Esophagus (tissue), 2 donors: ENCODE data around the gene TTLL1. TPM values are rescaled to one million over a fixed set of nuclear protein-coding genes. Genes with fewer than 3 reads are reported as not detected.
"Not testable (repeated sequence)": the region's sequence is repeated elsewhere in the genome, so short reads cannot be mapped to it uniquely, and the experiment has no call there.

Experiments used
- H3K27ac ChIP-seq, 2 donors: one replicate each; pipeline ENCODE4 v1.5.1; 2013; ENCODE audit warnings: low read depth in 2 of 2, mild to moderate bottlenecking in 2 of 2, inconsistent platforms in 1 of 2, low read length in 1 of 2, moderate library complexity in 1 of 2
- H3K27me3 ChIP-seq, 2 donors: one replicate each; pipeline ENCODE4 v1.6.1; 2013; ENCODE audit warnings: low read length in 2 of 2, control low read depth in 1 of 2, mild to moderate bottlenecking in 1 of 2; ENCODE audit not compliant: insufficient read depth in 2 of 2, control insufficient read depth in 1 of 2
- H3K36me3 ChIP-seq, 2 donors: one replicate each; pipeline ENCODE4 v1.6.1; 2013; ENCODE audit warnings: low read length in 1 of 2; ENCODE audit not compliant: control insufficient read depth in 2 of 2, insufficient read depth in 2 of 2
- H3K4me1 ChIP-seq, 2 donors: one replicate each; pipeline ENCODE4 v1.6.1; 2013; ENCODE audit warnings: low read length in 1 of 2; ENCODE audit not compliant: control insufficient read depth in 2 of 2, insufficient read depth in 2 of 2
- H3K4me3 ChIP-seq, 2 donors: one replicate each; pipeline ENCODE4 v1.5.1; 2013; ENCODE audit warnings: low read length in 2 of 2, mild to moderate bottlenecking in 2 of 2, low read depth in 1 of 2, moderate library complexity in 1 of 2
- H3K9me3 ChIP-seq, 2 donors: one replicate each; pipeline ENCODE4 v1.6.1; 2013; ENCODE audit warnings: mild to moderate bottlenecking in 2 of 2, low read depth in 1 of 2, low read length in 1 of 2, moderate library complexity in 1 of 2; ENCODE audit not compliant: control insufficient read depth in 2 of 2, insufficient read depth in 1 of 2
- WGBS, 2 donors: extraction: QIAGEN DNeasy Blood & Tissue Kit; methylation state at CpG; one replicate each; pipeline ENCODE4 v1.1.7; 2013; 5-methylcytosine and 5-hydroxymethylcytosine counted together
- polyA plus RNA-seq, 2 donors: library from polyadenylated mRNA; stranded (reverse); fragments of 200-250 nt; gene quantifications; one replicate each; pipeline ENCODE4 v1.2.3, GENCODE V29; 2013
- donor health status: healthy with polysubstance abuse.
- donor health status: Bipolar disorder and iron deficiency.

Gene TTLL1
- polyA plus RNA-seq, 2 donors = 2.2 to 2.4 TPM

DNA sequence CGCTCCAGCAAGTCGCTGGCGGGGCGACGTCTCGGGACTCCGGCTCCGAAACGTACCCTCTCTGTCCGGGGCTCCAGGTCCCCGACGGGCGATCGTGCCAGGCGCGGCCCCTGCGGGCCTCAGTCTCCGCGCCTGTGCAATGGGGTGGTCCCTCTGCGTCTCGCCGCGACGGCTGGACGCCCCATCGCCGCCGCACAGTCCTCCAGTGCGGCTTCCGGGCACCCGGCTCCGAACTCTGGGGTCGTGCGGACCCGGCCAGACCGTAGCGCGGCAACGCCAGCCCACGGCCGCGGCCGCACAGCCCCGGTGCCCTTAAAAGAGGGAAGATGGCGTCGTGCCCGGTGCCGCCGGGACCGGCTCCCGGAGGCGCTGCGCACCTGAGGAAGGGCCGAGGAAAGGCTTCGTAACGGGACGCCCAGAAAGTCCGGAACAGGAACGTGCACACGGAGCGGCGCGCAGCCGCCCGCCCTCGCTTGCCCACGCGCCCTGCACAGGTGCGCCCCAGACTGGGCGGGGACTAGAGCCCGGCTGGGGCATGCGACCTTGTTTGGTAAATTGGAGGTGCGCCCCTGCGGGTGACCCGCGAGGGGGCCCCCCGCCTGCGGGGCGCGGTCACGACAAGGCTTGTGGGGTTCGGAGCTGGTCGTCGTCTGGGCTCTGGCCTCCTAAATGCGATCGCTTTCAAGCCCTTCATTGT lies 21.9 kb upstream of the TTLL1 start:
- 2 to 3% methylated on average over 71 to 86 of the region's 86 CpGs for WGBS, 2 donors
- H3K27ac ChIP-seq = peak overlapping the region in 1 of 2 donors; percentile 53
- peaks cover 0 to 4% of the 10 kb centered on the region in 2 donors for H3K4me1 ChIP-seq
- H3K4me3 ChIP-seq = peak overlapping the region; percentile 59 to 74
- H3K27me3 ChIP-seq = no peaks in the 10 kb centered on the region
- H3K36me3 ChIP-seq = no peaks in the 10 kb centered on the region
- no peaks in the 10 kb centered on the region for H3K9me3 ChIP-seq

DNA sequence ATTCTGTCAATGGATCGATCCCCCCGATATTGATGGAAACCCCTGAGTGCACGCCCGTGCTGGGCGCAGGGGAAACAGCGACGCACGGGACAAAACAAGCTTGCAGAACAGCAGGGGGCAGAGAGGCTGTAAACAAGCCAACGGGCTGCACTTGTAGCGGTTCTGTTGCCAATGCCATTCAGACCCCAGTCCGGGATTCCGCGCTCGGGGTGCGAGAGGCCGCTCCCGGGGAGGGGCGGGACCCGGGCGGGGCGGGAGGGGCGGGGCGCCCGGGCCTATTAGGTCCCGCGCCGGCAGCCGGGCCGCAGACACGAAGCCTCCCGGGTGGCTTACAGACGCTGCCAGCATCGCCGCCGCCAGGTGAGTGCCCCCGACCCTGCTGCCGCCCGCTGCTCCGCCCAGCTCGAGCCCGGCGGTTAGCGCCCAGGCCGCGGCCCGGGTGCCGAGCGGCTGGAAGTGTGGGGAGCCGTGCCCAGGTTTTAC lies 21.3 kb upstream of the TTLL1 start, which contains the start of gene BIK:
Gene BIK (plus strand): TSS at position 307 of the 483 bp plus-strand sequence. CDS start 13,273 bp downstream, outside the sequence.
- peak within 1 kb of the TSS in 1 of 2 donors; percentile 53 for H3K27ac ChIP-seq
- no peaks in the 10 kb centered on the region for H3K36me3 ChIP-seq
- peaks cover 0 to 4% of the 10 kb centered on the region in 2 donors for H3K4me1 ChIP-seq
- no peaks in the 10 kb centered on the region for H3K9me3 ChIP-seq
- peak within 1 kb of the TSS; percentile 59 to 74 for H3K4me3 ChIP-seq
- H3K27me3 ChIP-seq = no peaks in the 10 kb centered on the region
- WGBS, 2 donors = 0 to 1% methylated on average over 26 to 49 of the region's 49 CpGs

DNA sequence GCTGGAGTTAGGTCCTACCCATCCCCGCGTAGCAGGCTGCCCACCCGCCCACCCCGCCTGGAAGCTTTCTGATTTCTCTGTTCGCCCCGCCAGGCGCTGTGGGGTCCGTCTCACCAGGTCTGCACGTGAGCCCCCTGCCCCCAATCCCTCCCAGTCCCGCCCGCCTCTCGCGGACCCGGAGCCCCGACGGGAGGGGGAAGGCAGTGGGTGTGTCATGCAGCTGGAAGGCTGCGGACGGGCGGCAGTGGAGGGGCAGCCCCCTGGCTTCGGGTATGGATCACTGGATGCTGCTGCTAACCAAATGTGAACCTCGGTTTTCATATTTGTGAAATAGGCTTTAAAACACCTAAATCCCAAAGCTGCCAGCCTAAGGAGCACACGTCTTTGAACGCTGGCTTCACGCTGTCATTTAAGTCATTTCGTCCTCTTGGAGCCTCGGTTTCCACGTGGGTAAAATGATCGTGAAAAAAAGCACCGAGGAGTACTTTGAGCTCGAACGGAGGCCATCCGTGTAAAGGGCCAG lies 20.8 kb upstream of the TTLL1 start:
- no peaks in the 10 kb centered on the region for H3K36me3 ChIP-seq
- no peaks in the 10 kb centered on the region for H3K27me3 ChIP-seq
- peak overlapping the region; percentile 9 to 59 for H3K4me3 ChIP-seq
- no peak overlapping the region for H3K27ac ChIP-seq
- peaks cover 0 to 4% of the 10 kb centered on the region in 2 donors for H3K4me1 ChIP-seq
- no peaks in the 10 kb centered on the region for H3K9me3 ChIP-seq
- 10 to 15% methylated on average over 32 of the region's 32 CpGs for WGBS, 2 donors

DNA sequence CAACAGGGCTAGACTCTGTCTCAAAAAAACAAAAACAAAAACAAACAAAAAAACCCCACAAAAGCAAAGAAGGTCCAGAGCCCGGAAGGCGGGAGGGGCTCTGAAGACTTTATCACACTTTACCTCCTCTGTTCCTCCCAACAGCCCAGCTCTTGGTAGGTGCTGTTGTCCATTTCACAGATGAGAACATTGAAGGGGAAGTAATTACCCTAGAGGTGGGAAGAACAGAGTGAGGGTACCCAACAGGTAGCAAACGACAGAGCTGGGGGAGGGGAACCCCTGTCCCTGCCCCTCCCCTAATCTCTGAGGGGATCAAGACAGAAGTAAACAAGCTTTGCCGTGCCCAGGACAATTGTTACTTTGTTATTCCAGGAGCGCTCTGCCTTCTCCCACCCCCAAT lies 20.3 kb upstream of the TTLL1 start:
- Histone ChIP-seq H3K36me3 (no peaks in the 10 kb centered on the region), H3K9me3 (no peaks in the 10 kb centered on the region), H3K4me1 (peaks cover 0 to 4% of the 10 kb centered on the region in 2 donors), H3K27ac (no peak overlapping the region), H3K27me3 (no peaks in the 10 kb centered on the region), H3K4me3 (no peak overlapping the region)
- 44 to 50% methylated on average over 5 of the region's 5 CpGs for WGBS, 2 donors

DNA sequence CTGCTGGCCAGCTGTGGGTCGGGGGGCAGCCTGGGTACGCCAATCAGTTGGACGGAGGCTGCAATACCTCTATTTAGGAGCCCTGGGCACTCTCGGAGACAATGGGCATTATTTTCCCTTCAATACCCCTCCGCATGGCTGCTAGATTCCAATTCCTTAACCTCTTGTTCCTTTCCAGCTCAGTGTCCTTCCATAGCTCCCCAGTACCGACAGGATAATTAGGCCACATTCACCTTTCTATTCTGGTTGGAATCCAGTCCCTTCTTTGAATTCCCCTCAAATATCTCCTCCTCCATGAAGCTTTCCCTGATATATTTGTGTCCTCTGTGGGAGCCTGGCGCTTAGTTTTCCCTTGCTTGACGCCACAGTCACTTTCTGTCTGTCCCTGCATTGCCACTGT lies 17.1 kb upstream of the TTLL1 start:
- no peaks in the 10 kb centered on the region for H3K36me3 ChIP-seq
- H3K27ac ChIP-seq = no peak overlapping the region
- H3K27me3 ChIP-seq = no peaks in the 10 kb centered on the region
- H3K4me1 ChIP-seq = no peaks in the 10 kb centered on the region
- WGBS, 2 donors = 93% methylated on average over 8 of the region's 8 CpGs
- H3K9me3 ChIP-seq = no peaks in the 10 kb centered on the region
- no peak overlapping the region for H3K4me3 ChIP-seq

DNA sequence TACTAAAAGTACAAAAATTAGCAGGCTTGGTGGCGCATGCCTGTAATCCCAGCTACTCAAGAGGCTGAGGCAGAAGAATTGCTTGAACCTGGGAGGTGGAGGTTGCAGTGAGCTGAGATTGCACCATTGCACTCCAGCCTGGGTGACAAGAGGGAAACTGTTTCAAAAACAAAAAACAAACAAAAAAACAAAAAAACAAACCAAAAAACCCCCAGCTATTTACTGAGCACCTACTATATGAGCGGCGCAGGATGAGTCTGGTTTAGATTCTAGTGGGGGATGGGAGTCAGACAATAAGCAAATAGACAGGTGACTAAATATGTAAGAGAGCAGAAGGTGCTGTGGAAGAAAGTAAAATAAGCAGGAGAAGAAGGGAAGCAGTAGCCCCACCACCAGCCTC lies 15.8 kb upstream of the TTLL1 start:
- not testable (repeated sequence) for H3K4me1 ChIP-seq, H3K9me3 ChIP-seq

DNA sequence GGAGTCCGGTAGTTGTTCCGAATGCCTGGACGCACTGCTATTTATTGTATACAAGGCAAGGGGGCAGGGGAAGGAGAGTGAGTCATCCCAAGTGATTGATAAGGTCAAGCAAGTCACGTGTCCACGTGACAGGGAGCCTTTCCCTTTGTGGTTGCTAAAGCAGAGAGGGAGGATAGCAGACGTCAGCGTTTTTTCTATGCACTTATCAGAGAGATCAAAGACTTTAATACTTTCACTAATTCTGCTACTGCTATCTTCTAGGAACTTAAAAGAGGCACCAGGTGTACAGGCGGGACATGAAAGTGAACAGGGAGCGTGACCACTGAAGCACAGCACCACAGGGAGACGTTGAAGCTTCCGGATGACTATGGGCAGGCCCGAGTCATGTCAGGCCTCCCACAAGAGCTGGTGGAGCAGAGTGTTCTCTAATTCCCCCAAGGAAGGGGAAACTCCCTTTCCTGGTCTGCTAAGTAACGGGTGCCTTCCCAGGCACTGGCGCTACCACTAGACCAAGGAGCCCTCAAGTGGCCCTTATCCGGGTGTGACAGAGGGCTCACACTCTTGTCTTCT lies 14.9 kb upstream of the TTLL1 start:
- H3K27ac ChIP-seq, H3K27me3 ChIP-seq, H3K36me3 ChIP-seq, H3K9me3 ChIP-seq, H3K4me1 ChIP-seq, H3K4me3 ChIP-seq: not testable (repeated sequence)
- 51 to 52% methylated on average over 15 of the region's 15 CpGs for WGBS, 2 donors

More for the DNA sequence above, 15.8 kb upstream of the TTLL1 start:
- H3K27ac ChIP-seq, H3K36me3 ChIP-seq, H3K4me3 ChIP-seq, H3K27me3 ChIP-seq: not testable (repeated sequence)
- 99% methylated on average over 3 of the region's 3 CpGs for WGBS, 2 donors

DNA sequence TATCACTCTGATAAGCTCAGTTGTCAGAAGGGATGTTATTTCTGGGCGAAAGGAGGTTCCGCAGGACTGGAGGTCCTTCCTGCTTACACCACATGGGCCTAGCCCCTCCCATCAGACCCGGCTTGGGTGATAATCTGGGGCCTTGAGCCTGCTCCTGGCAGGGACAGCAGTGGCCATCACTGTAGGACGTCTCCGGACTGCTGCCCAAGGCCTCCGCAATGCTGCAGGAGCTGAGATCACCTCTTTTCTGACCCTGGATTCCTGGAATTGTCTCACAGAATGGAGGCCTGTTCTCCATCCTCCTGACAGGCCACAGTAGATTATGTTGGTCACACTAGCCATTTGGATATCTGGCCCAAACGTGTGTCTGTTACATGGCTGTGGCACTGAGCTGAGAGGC lies 12.1 kb upstream of the TTLL1 start:
- Histone ChIP-seq H3K4me3 (no peak overlapping the region), H3K9me3 (peaks cover 6 to 8% of the 10 kb centered on the region in 2 donors), H3K27ac (no peak overlapping the region), H3K4me1 (peaks cover 0 to 5% of the 10 kb centered on the region in 2 donors), H3K27me3 (no peaks in the 10 kb centered on the region), H3K36me3 (no peaks in the 10 kb centered on the region)
- WGBS, 2 donors = 73 to 79% methylated on average over 7 of the region's 7 CpGs

DNA sequence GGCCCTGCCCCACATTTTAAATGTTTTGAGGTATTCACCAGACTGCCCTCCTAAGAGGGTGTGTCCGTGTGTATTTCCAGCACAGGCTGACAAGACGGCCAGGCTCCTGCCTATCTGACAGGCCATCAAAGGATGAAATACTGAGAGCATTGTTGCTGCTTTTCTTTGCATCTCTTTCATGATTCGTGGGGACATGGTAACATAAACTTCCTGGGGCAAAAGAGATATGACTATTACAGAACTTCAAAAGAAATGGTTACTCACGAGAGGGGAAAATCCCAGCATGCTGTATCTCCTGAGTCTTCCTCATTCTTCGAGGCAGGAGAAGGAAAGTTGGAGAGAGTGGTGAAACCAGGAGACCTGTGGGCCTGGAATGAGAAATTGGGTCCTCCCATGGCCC lies 11.0 kb upstream of the TTLL1 start:
- no peak overlapping the region for H3K4me3 ChIP-seq
- H3K9me3 ChIP-seq = peaks cover 6 to 10% of the 10 kb centered on the region in 2 donors
- peak overlapping the region in 1 of 2 donors; percentile 24 for H3K27ac ChIP-seq
- 31 to 47% methylated on average over 5 of the region's 5 CpGs for WGBS, 2 donors
- H3K4me1 ChIP-seq = peaks cover 0 to 5% of the 10 kb centered on the region in 2 donors
- H3K27me3 ChIP-seq = no peaks in the 10 kb centered on the region
- H3K36me3 ChIP-seq = no peaks in the 10 kb centered on the region
